Keratinocyte (primary cell): ENCODE measurements around the gene GPR26.

Experiments
- CTCF ChIP-seq, 3 experiments: IDR thresholded peaks in 1 of 3; conservative IDR thresholded peaks in 1 of 3; optimal IDR thresholded peaks in 1 of 3; 2 replicates in 2 of 3; 3 replicates in 1 of 3; pipeline versions ENCODE3 to v1.5.1; 2011; ENCODE audit warnings: low read length in 3 of 3, mild to moderate bottlenecking in 3 of 3, moderate library complexity in 2 of 3, control low read depth in 1 of 3, inconsistent platforms in 1 of 3; ENCODE audit not compliant: insufficient read depth in 2 of 3; ENCODE audit errors: extremely low read depth in 1 of 3
- EZH2 ChIP-seq: IDR thresholded peaks from one replicate; pipeline ENCODE4 v1.6.1; 2012; ENCODE audit warnings: inconsistent platforms, mild to moderate bottlenecking, low read length, moderate library complexity

- TF ChIP-seq CTCF (optimal IDR thresholded peaks at IDR 0.05 in 1 of 3, IDR thresholded peaks at IDR 0.05 in 1 of 3, conservative IDR thresholded peaks at IDR 0.05 in 1 of 3; ENCODE audit: extremely low read depth in 1 of 3, insufficient read depth in 2 of 3, low read length in 3 of 3) (no peak), EZH2 (no peak)
Measured at GRCh38 chr10:123726381-123726780, 60.2 kb downstream of the GPR26 start.
